Naive thymus-derived CD4-positive, alpha-beta T cell (primary cell): Measurements from ENCODE around the gene DYRK1A. TPM values are rescaled to one million over a fixed set of nuclear protein-coding genes. Genes with fewer than 3 reads are reported as not detected.
"Not testable (repeated sequence)": the region's sequence is repeated elsewhere in the genome, so short reads cannot be mapped to it uniquely, and the experiment has no call there.

Source experiments
- ATAC-seq: fragments of 150-1000 bp; cut with Tn5 transposase; 2 replicates; pipeline ENCODE4 v1.10.0; 2021; ENCODE audit warnings: mild to moderate bottlenecking, moderate library complexity
- CTCF ChIA-PET: fragments of 350-600 bp; sonication (Branson Sonifier 250); formaldehyde crosslinking; loops from one replicate; lab custom pipeline; 2021; ENCODE audit warnings: antibody characterized with exemption; lab: Charles Lee
- POLR2A ChIA-PET: fragments of 350-600 bp; sonication (Branson Sonifier 250); formaldehyde crosslinking; loops from one replicate; lab custom pipeline; 2021; ENCODE audit warnings: antibody characterized with exemption, inconsistent platforms; lab: Charles Lee
- DNase-seq, 9 donors: peaks; one replicate each; pipeline versions ENCODE4 v3.0.0 to v3.0.0-alpha.2; 2020 to 2022; ENCODE audit warnings: mixed read lengths in 1 of 9
- H3K27ac ChIP-seq: one replicate; pipeline ENCODE4 v1.7.0; 2013; ENCODE audit warnings: mild to moderate bottlenecking, low read depth, low read length, moderate library complexity
- H3K27me3 ChIP-seq, 2 donors: one replicate each; pipeline ENCODE4 v1.7.0; 2013; ENCODE audit warnings: low read length in 2 of 2, mild to moderate bottlenecking in 2 of 2, moderate library complexity in 2 of 2; ENCODE audit not compliant: control insufficient read depth in 2 of 2, insufficient read depth in 2 of 2
- H3K36me3 ChIP-seq, 3 experiments: 1 replicate in 2 of 3; 2 replicates in 1 of 3; pipeline ENCODE4 v1.7.0; 2013; ENCODE audit warnings: low read length in 3 of 3, mild to moderate bottlenecking in 3 of 3, moderate library complexity in 1 of 3; ENCODE audit not compliant: insufficient read depth in 3 of 3, control insufficient read depth in 2 of 3
- H3K4me1 ChIP-seq, 2 donors: one replicate each; pipeline ENCODE4 v1.7.0; 2013; ENCODE audit warnings: low read length in 2 of 2, mild to moderate bottlenecking in 2 of 2, moderate library complexity in 1 of 2; ENCODE audit not compliant: control insufficient read depth in 2 of 2, insufficient read depth in 2 of 2
- H3K4me3 ChIP-seq: 2 replicates; pipeline ENCODE4 v1.7.0; 2013; ENCODE audit warnings: mild to moderate bottlenecking, low read length
- H3K9me3 ChIP-seq, 3 experiments: 1 replicate in 2 of 3; 2 replicates in 1 of 3; pipeline ENCODE4 v1.7.0; 2013; ENCODE audit warnings: low read length in 3 of 3; ENCODE audit not compliant: control insufficient read depth in 2 of 3
- H3K27ac Mint-ChIP-seq, 9 donors: one replicate each; pipeline ENCODE4 v1.8.0; 2020 to 2022; ENCODE audit warnings: mixed read lengths in 9 of 9, mild to moderate bottlenecking in 8 of 9, moderate library complexity in 5 of 9, inconsistent platforms in 2 of 9
- H3K27me3 Mint-ChIP-seq, 5 donors: one replicate each; pipeline ENCODE4 v1.8.0; 2021 to 2022; ENCODE audit warnings: mixed read lengths in 5 of 5, mild to moderate bottlenecking in 1 of 5
- H3K36me3 Mint-ChIP-seq, 5 donors: one replicate each; pipeline ENCODE4 v1.8.0; 2020 to 2022; ENCODE audit warnings: mixed read lengths in 5 of 5, mild to moderate bottlenecking in 3 of 5, inconsistent platforms in 1 of 5
- H3K4me1 Mint-ChIP-seq, 7 donors: one replicate each; pipeline ENCODE4 v1.8.0; 2020 to 2022; ENCODE audit warnings: mixed read lengths in 7 of 7, mild to moderate bottlenecking in 3 of 7, inconsistent platforms in 1 of 7
- H3K4me3 Mint-ChIP-seq, 10 donors: one replicate each; pipeline ENCODE4 v1.8.0; 2020 to 2022; ENCODE audit warnings: mild to moderate bottlenecking in 10 of 10, mixed read lengths in 10 of 10, moderate library complexity in 6 of 10, inconsistent platforms in 2 of 10
- H3K9me3 Mint-ChIP-seq, 11 donors: one replicate each; pipeline ENCODE4 v1.8.0; 2020 to 2022; ENCODE audit warnings: mixed read lengths in 11 of 11, mild to moderate bottlenecking in 4 of 11, inconsistent platforms in 1 of 11, moderate library complexity in 1 of 11
- intact Hi-C, 2 donors: fragments of 100-400 bp; cut with micrococcal nuclease; formaldehyde crosslinking; loops; one replicate each; pipeline ENCODE4 v1.15.1; 2023
- polyA plus RNA-seq, 2 donors: library from polyadenylated mRNA; unstranded; fragments of 300-500 nt; fragmentation: Illumina TruSeq; gene quantifications; one replicate each; pipeline ENCODE4 v1.2.3, GENCODE V29; 2021
- total RNA-seq, 6 experiments: library from RNA in 5 of 6; stranded (reverse) in 5 of 6; gene quantifications; 1 replicate in 5 of 6; 2 replicates in 1 of 6; pipeline ENCODE4 v1.2.3 and lab custom pipeline; 2021 to 2026

The DYRK1A gene
- total and polyA plus RNA-seq, 7 experiments from 2014 or later = 3.3 to 142 (median 118) TPM

GRCh38 chr21:37537391-37537996, 170.9 kb downstream of the DYRK1A start:
- Mint-ChIP-seq H3K9me3 (peaks cover 5 to 36% (median 18%) of the 10 kb centered on the region in 11 donors), H3K4me3 (no peak overlapping the region), H3K27ac (no peak overlapping the region), H3K4me1 (peaks cover 0 to 1% (median 0%) of the 10 kb centered on the region in 7 donors), H3K36me3 (peaks cover 0 to 17% (median 7%) of the 10 kb centered on the region in 5 donors), H3K27me3 (peaks cover 33 to 65% (median 57%) of the 10 kb centered on the region in 5 donors)
- DNase-seq (no peak), ATAC-seq (no peak)
- ChIA-PET CTCF (no interaction called here), POLR2A (no interaction called here)
- H3K27ac ChIP-seq = no peak overlapping the region
- intact Hi-C loops = no loop called here
- H3K36me3 ChIP-seq = no peaks in the 10 kb centered on the region
- H3K9me3 ChIP-seq = peaks cover 0 to 5% (median 4%) of the 10 kb centered on the region in 3 experiments
- no peak overlapping the region for H3K4me3 ChIP-seq
- H3K4me1 ChIP-seq = no peaks in the 10 kb centered on the region
- peaks cover 0 to 3% of the 10 kb centered on the region in 2 donors for H3K27me3 ChIP-seq

- CTCF ChIA-PET = no interaction called here
Observed at GRCh38 chr21:37538971-37539590, 172.5 kb downstream of the DYRK1A start.

GRCh38 chr21:37541128-37541527, 174.6 kb downstream of the DYRK1A start:
- H3K36me3 ChIP-seq, H3K27me3 ChIP-seq, H3K4me1 Mint-ChIP-seq, H3K27ac ChIP-seq, H3K27ac Mint-ChIP-seq, DNase-seq, H3K4me3 Mint-ChIP-seq, CTCF ChIA-PET, H3K9me3 ChIP-seq, POLR2A ChIA-PET, intact Hi-C loops, ATAC-seq, H3K4me3 ChIP-seq, H3K4me1 ChIP-seq: not testable (repeated sequence)
- Mint-ChIP-seq H3K9me3 (peaks cover 6 to 40% (median 22%) of the 10 kb centered on the region in 11 donors), H3K27me3 (peaks cover 19 to 40% (median 38%) of the 10 kb centered on the region in 5 donors), H3K36me3 (peaks cover 0 to 22% (median 7%) of the 10 kb centered on the region in 5 donors)

More at GRCh38 chr21:37538971-37539590, 172.5 kb downstream of the DYRK1A start:
- H3K36me3 ChIP-seq = no peaks in the 10 kb centered on the region
- POLR2A ChIA-PET = no interaction called here
- peaks cover 0 to 5% (median 4%) of the 10 kb centered on the region in 3 experiments for H3K9me3 ChIP-seq
- intact Hi-C loops = no loop called here
- Mint-ChIP-seq H3K9me3 (peaks cover 6 to 43% (median 23%) of the 10 kb centered on the region in 11 donors), H3K27me3 (peaks cover 32 to 54% (median 50%) of the 10 kb centered on the region in 5 donors), H3K36me3 (peaks cover 0 to 22% (median 7%) of the 10 kb centered on the region in 5 donors), H3K4me3 (no peak overlapping the region), H3K27ac (no peak overlapping the region), H3K4me1 (peaks cover 0 to 1% (median 0%) of the 10 kb centered on the region in 7 donors)
- H3K27ac ChIP-seq = no peak overlapping the region
- H3K4me3 ChIP-seq = no peak overlapping the region
- peaks cover 0 to 3% of the 10 kb centered on the region in 2 donors for H3K27me3 ChIP-seq
- DNase-seq (no peak), ATAC-seq (no peak)
- H3K4me1 ChIP-seq = no peaks in the 10 kb centered on the region

GRCh38 chr21:37542512-37542911, 175.9 kb downstream of the DYRK1A start:
- Histone ChIP-seq H3K4me1 (peaks cover 0 to 4% of the 10 kb centered on the region in 2 donors), H3K27me3 (peaks cover 0 to 3% of the 10 kb centered on the region in 2 donors), H3K9me3 (peaks cover 0 to 5% (median 0%) of the 10 kb centered on the region in 3 experiments), H3K4me3 (no peak overlapping the region), H3K36me3 (no peaks in the 10 kb centered on the region), H3K27ac (no peak overlapping the region)
- ChIA-PET POLR2A (no interaction called here), CTCF (interaction anchor here (0.9 kb wide), 1 partner anchor 19 kb away, joined by 3 read pairs; no protein-coding TSS in a partner anchor)
- DNase-seq (no peak), ATAC-seq (no peak)
- H3K9me3 Mint-ChIP-seq = peaks cover 6 to 30% (median 17%) of the 10 kb centered on the region in 11 donors
- intact Hi-C loops = no loop called here
- H3K27me3 Mint-ChIP-seq = peaks cover 26 to 42% (median 38%) of the 10 kb centered on the region in 5 donors
- H3K27ac Mint-ChIP-seq = no peak overlapping the region
- H3K4me3 Mint-ChIP-seq = no peak overlapping the region
- peaks cover 0 to 14% (median 5%) of the 10 kb centered on the region in 5 donors for H3K36me3 Mint-ChIP-seq
- H3K4me1 Mint-ChIP-seq = peaks cover 7 to 15% (median 11%) of the 10 kb centered on the region in 7 donors

- no peak overlapping the region for H3K27ac Mint-ChIP-seq
- no peak overlapping the region for H3K4me3 ChIP-seq
- H3K27me3 ChIP-seq = no peaks in the 10 kb centered on the region
- ATAC-seq = no peak
- H3K36me3 Mint-ChIP-seq = peaks cover 0 to 14% (median 5%) of the 10 kb centered on the region in 5 donors
- H3K4me1 ChIP-seq = peaks cover 0 to 4% of the 10 kb centered on the region in 2 donors
- H3K36me3 ChIP-seq = no peaks in the 10 kb centered on the region
- ChIA-PET CTCF (no interaction called here), POLR2A (no interaction called here)
- peaks cover 3 to 22% (median 12%) of the 10 kb centered on the region in 11 donors for H3K9me3 Mint-ChIP-seq
- intact Hi-C loops = no loop called here
- H3K27ac ChIP-seq = no peak overlapping the region
- H3K4me3 Mint-ChIP-seq = peak overlapping the region in 2 of 10 donors; percentile 4 to 57
- H3K9me3 ChIP-seq = peaks cover 0 to 5% (median 0%) of the 10 kb centered on the region in 3 experiments
- H3K27me3 Mint-ChIP-seq = peaks cover 17 to 58% (median 45%) of the 10 kb centered on the region in 5 donors
- peak in 1 of 9 donors; percentile 7 for DNase-seq
- H3K4me1 Mint-ChIP-seq = peaks cover 14 to 30% (median 21%) of the 10 kb centered on the region in 7 donors
Observed at GRCh38 chr21:37546299-37546908, 179.8 kb downstream of the DYRK1A start.

GRCh38 chr21:37546949-37547614, 180.5 kb downstream of the DYRK1A start:
- no peak for ATAC-seq
- H3K4me3 ChIP-seq = no peak overlapping the region
- peak in 3 of 9 donors; percentile 3 to 5 (median 3) for DNase-seq

More at GRCh38 chr21:37546949-37547614, 180.5 kb downstream of the DYRK1A start:
- peaks cover 17 to 55% (median 40%) of the 10 kb centered on the region in 5 donors for H3K27me3 Mint-ChIP-seq
- peaks cover 14 to 30% (median 21%) of the 10 kb centered on the region in 7 donors for H3K4me1 Mint-ChIP-seq
- Histone ChIP-seq H3K27me3 (no peaks in the 10 kb centered on the region), H3K4me1 (peaks cover 0 to 4% of the 10 kb centered on the region in 2 donors), H3K36me3 (no peaks in the 10 kb centered on the region), H3K9me3 (peaks cover 0 to 4% (median 0%) of the 10 kb centered on the region in 3 experiments), H3K27ac (no peak overlapping the region)
- H3K9me3 Mint-ChIP-seq = peaks cover 3 to 21% (median 11%) of the 10 kb centered on the region in 11 donors
- ChIA-PET CTCF (no interaction called here), POLR2A (no interaction called here)
- intact Hi-C loops = no loop called here
- H3K27ac Mint-ChIP-seq = no peak overlapping the region
- peak overlapping the region in 8 of 10 donors; percentile 4 to 64 (median 44) for H3K4me3 Mint-ChIP-seq
- H3K36me3 Mint-ChIP-seq = peaks cover 0 to 9% (median 4%) of the 10 kb centered on the region in 5 donors
